GM12873 (cell line): ENCODE results near the gene SNAPC2.

Experiments used
- CTCF ChIP-seq: IDR thresholded peaks from 2 replicates; pipeline ENCODE4 v1.5.1; 2012; ENCODE audit warnings: low read depth, mild to moderate bottlenecking, moderate library complexity, low read length, control low read depth; ENCODE audit not compliant: insufficient read depth; ENCODE audit errors: missing control alignments

The SNAPC2 gene

GRCh38 chr19:7908078-7908699 lies 11.9 kb upstream of the SNAPC2 start:
- no peak for TF ChIP-seq CTCF

- TF ChIP-seq CTCF: no peak
These were observed 11.2 kb upstream of the SNAPC2 start for GRCh38 chr19:7908742-7909461.

GRCh38 chr19:7909471-7910067 lies 10.6 kb upstream of the SNAPC2 start:
- TF ChIP-seq CTCF: no peak

- no peak for TF ChIP-seq CTCF
These were observed 9.6 kb upstream of the SNAPC2 start for GRCh38 chr19:7910321-7911161.

- TF ChIP-seq CTCF: no peak
These were observed 8.5 kb upstream of the SNAPC2 start for GRCh38 chr19:7911508-7912143.

- no peak for TF ChIP-seq CTCF
These were observed 7.9 kb upstream of the SNAPC2 start for GRCh38 chr19:7912144-7912696.
